K562 (cell line): ENCODE measurements around the gene SUPT16H. TPM values are rescaled to one million over a fixed set of nuclear protein-coding genes. Genes with fewer than 3 reads are reported as not detected.
A peak's percentile ranks its signal among the peaks of the same experiment; 100 is the strongest.

Experiments
- BCOR ChIP-seq: fragments of 450-650 bp; IDR thresholded peaks from 2 replicates; pipeline ENCODE4 v1.6.1; 2016
- C11orf30 ChIP-seq: fragments of 450-650 bp; IDR thresholded peaks from 2 replicates; pipeline ENCODE4 v1.6.1; 2016; ENCODE audit warnings: low read depth, mild to moderate bottlenecking
- CHD2 ChIP-seq: IDR thresholded peaks from 2 replicates; pipeline ENCODE4 v1.6.1; 2011; ENCODE audit warnings: low read depth, low read length
- ETV1 ChIP-seq: fragments of 450-650 bp; conservative IDR thresholded peaks from 2 replicates; pipeline ENCODE4 v1.6.1; 2016; ENCODE audit warnings: missing genetic modification characterization, control low read depth, low read depth, missing compliant biosample characterization
- GMEB1 ChIP-seq: fragments of 250-450 bp; sonication (Bioruptor Pico); IDR thresholded peaks from 2 replicates; pipeline ENCODE4 v1.4.0; 2020; ENCODE audit warnings: mild to moderate bottlenecking
- HCFC1 ChIP-seq: IDR thresholded peaks from 2 replicates; pipeline ENCODE4 v1.6.1; 2012; ENCODE audit warnings: low read depth, low read length, improper control_type of control experiment
- HINFP ChIP-seq: fragments of 450-650 bp; conservative IDR thresholded peaks from 2 replicates; pipeline ENCODE4 v1.6.1; 2016; ENCODE audit warnings: missing genetic modification characterization, low read depth, mild to moderate bottlenecking, control low read depth, missing compliant biosample characterization
- PHF20 ChIP-seq: fragments of 450-650 bp; IDR thresholded peaks from 2 replicates; pipeline ENCODE4 v1.6.1; 2018; ENCODE audit not compliant: partially characterized antibody
- REST ChIP-seq, 2 experiments: fragments of 450-650 bp; formaldehyde crosslinking in 1 of 2; IDR thresholded peaks; 2 replicates each; pipeline versions ENCODE4 v1.4.0 to v1.6.1; 2014 to 2020; ENCODE audit warnings: mild to moderate bottlenecking in 2 of 2, borderline replicate concordance in 1 of 2, low read depth in 1 of 2
- SMAD4 ChIP-seq: fragments of 250-450 bp; sonication (Bioruptor Pico); conservative IDR thresholded peaks from 2 replicates; pipeline ENCODE4 v1.8.0; 2021; ENCODE audit warnings: inconsistent platforms, mild to moderate bottlenecking, moderate library complexity
- TFE3 ChIP-seq: fragments of 450-650 bp; formaldehyde crosslinking; IDR thresholded peaks from 2 replicates; pipeline ENCODE4 v1.4.0; 2020; ENCODE audit warnings: mild to moderate bottlenecking, mixed read lengths
- ZNF699 ChIP-seq: fragments of 250-450 bp; sonication (Bioruptor Pico); IDR thresholded peaks from 2 replicates; pipeline ENCODE4 v1.8.0; 2021; ENCODE audit warnings: mild to moderate bottlenecking, moderate library complexity; ENCODE audit not compliant: insufficient replicate concordance
- polyA plus RNA-seq, 8 experiments: library from polyadenylated mRNA; depleted of rRNA in 4 of 8; stranded (reverse) in 5 of 8; unstranded in 3 of 8; fragments of >200 nt; fragmentation: Nextera tagmentation in 2 of 8; fragmentation: Illumina TruSeq in 1 of 8; extraction: Ambion mirVana in 2 of 8; extraction: Trizol in 1 of 8; gene quantifications; 2 replicates each; pipeline versions ENCODE4 v1.2.1 to v1.2.3, GENCODE V29; 2011 to 2014; ENCODE audit warnings: inconsistent platforms in 1 of 8, missing spikeins in 1 of 8
- total RNA-seq, 7 experiments: library from RNA; depleted of rRNA in 6 of 7; stranded (reverse); fragments of >200 nt in 6 of 7; fragmentation: Illumina TruSeq in 2 of 7; extraction: Trizol in 2 of 7; gene quantifications; 2 replicates each; pipeline versions ENCODE4 v1.2.1 to v1.2.3, GENCODE V29; 2011 to 2021; ENCODE audit warnings: low replicate concordance in 1 of 7

Gene SUPT16H
- total and polyA plus RNA-seq, 9 of the 15 experiments (the other 6 are each of a cell fraction or from before 2014, with no cell fraction given): 75.4 to 152 (median 105) TPM

- TF ChIP-seq PHF20 (peak; percentile 88), ETV1 (tag) (peak; percentile 32; the same call in 1 of the 2 replicates), ZNF699 (no peak), HINFP (no peak), SMAD4 (CRISPR knock-in tag) (0 out of 2 replicates have a peak, but pooled peaks have one; percentile 37), GMEB1 (CRISPR knock-in tag) (peak; percentile 55; the same call in 1 of the 2 replicates), C11orf30 (peak; percentile 82), REST (IDR thresholded peaks at IDR 0.05; ENCODE audit: borderline replicate concordance) (peak; percentile 81), REST (CRISPR knock-in tag; IDR thresholded peaks at IDR 0.05; ENCODE audit: low read depth) (no peak), CHD2 (peak; percentile 90), HCFC1 (peak; percentile 48), TFE3 (CRISPR knock-in tag) (peak; percentile 99), BCOR (no peak)
Observed at GRCh38 chr14:21383848-21384493, at the start of gene SUPT16H (continued).
